ENCODE results near the gene STYXL1.

- TF ChIP-seq EZH2phosphoT487 (IDR thresholded peaks at IDR 0.05; ENCODE audit: insufficient read depth, low read depth), result no peak
- no peak for TF ChIP-seq EZH2 (IDR thresholded peaks at IDR 0.05; ENCODE audit: insufficient read depth, poor library complexity, severe bottlenecking)
Measured at GRCh38 chr7:75965617-75966016, 82.2 kb downstream of the STYXL1 start.

Data from GM23248 (cell line).